Non-pigmented ciliary epithelial cell (primary cell): ENCODE results near the gene EMC6.
A peak's percentile ranks its signal among the peaks of the same experiment; 100 is the strongest.

Experiments
- DNase-seq: peaks from one replicate; pipeline ENCODE4 v3.0.0-alpha.2; 2010; ENCODE audit warnings: low read depth

The EMC6 gene

DNA sequence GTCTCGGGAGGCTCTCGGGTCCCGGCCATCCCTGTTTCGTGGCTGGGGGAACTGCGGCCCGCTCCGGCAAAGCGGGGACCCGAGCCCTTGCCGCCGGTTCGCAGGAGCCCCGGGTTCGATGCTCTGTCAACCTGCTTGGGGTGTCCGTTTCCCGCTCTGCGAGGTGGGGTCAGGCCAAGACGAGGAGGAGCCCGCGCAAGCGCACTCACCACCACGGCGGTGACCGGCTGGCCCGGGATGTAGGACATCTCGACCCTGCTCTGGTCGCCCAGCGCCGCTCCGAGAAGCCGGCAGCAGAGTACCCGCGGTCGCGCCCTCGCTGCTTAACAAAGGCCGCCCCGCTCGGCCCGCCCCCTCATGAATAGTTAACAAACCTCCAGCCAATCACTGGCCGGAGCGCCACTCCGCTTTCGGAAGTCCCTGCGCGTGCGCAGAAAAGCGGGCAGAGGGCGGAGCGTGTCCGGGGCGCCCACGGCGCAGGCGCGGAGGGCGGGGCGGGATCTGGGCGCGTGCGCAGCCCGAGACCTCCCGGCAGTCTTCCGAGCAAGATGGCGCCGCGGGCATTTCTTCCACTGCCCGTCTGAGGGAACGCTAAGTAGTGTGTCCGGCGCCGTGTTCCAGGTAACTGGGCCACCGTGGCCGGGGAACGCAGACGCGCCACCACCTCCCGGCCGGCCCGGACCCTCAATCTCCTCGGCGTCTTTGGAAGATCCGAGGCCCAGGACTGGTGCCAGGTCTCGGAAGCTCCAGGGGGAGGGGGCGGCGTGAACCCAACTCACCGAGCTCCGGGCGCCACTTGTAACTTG lies at the start of gene EMC6, which contains the start of gene TAX1BP3:
EMC6 (plus strand) TSS at position 534 of the 806 bp plus-strand sequence. CDS start 335 bp downstream, outside the sequence.
TAX1BP3 (minus strand) TSS at position 300 of the 806 bp plus-strand sequence; CDS start at position 248, 52 bp downstream.
- peak; percentile 78 for DNase-seq

DNA sequence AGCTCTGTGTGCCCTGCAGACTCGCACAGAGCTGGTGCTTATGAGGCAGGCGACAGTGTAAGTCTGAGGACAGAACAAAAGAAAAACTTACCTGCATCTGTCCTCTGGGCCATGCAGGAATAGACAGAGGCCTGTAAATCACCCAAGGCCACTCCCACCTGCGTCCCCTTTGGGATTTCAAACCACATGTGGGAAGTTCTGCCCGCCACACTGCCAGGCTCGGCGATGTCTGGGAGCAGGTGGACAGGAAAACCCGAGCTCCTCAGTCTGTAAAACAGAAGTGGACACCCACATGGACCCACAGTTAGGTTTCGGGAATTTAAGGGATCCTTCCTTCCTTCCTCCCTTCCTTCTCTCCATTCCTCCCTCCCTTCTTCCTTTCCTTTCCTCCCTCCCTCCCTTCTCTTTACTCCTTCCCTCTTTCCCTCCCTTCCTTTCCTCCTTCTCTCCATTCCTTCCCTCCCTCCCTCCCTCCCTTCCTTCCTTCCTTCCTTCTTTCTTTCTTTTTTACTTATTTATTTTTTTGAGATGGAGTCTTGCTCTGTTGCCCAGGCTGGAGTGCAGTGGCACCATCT lies 47.4 kb upstream of the EMC6 start:
- no peak for DNase-seq

DNA sequence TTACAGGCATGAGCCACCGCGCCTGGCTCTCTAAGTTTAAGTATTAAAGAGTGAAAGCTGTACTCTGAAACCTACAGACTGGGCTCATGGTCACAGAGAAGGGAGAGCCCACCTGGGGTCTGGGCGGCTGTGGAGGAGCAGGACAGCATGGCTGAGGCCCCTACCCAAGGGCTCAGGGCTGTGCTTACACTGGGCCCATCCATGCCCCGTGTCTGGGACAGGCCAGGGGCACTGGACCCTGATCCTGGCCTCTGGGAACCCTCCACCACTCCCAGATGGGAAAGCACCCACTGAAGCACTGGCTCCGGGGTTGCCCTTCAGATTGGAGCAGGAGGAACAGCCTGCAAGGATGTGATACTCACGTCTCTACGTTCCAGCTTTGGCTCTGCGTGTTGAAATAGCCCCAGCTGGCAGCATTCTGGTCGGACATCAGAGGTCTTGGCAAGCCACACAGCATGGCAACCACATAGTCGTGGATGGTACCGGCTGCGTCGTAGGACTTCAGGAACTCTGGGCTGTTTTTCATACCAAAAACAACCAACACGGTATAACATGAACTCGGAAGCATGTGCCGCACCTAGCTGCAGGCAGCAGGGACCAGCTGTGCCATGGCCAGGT lies 45.5 kb upstream of the EMC6 start:
- DNase-seq: no peak

DNA sequence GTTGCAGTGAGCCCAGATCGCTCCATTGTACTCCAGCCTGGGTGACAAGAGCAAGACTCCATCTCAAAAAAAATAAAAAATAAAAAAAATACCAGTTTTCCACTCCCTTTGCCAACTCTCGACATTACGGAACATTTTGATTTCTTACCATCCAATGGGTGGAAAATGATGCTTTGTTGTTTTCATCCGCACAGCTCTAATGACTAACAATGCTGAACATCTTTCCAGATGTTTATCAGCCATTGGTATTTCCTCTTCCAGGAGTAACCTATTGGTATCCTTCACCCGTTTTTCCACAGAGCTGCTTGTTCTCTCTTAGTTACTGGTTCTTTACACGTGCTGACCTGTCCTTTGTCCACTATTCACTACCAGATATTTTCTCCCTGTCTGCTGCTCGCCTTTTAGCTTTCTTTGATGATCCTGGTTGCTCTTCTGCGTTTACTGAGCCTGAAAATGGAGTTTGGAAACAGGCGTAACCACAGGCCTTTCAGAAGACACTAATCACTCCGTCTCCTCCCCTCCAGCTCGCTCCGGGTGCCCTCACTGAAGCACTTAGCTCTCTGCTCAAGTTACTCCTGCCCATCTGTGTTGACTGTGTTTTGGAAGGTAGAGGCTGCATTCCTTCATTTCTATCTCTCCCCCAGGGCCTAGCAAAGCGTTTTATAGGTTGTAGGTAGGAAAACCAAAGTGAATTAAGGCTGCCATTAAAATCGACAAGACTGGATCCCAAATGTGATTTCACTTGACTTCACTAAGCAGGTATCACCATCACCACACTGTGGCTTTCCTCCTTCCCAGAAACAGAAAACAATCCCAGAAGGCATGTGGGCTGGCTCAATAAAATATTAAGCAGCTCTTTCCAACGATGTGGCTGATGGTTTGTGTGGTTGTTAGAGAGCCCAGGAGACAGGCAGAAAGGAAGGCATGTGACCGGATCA lies 41.5 kb upstream of the EMC6 start:
- DNase-seq: no peak

DNA sequence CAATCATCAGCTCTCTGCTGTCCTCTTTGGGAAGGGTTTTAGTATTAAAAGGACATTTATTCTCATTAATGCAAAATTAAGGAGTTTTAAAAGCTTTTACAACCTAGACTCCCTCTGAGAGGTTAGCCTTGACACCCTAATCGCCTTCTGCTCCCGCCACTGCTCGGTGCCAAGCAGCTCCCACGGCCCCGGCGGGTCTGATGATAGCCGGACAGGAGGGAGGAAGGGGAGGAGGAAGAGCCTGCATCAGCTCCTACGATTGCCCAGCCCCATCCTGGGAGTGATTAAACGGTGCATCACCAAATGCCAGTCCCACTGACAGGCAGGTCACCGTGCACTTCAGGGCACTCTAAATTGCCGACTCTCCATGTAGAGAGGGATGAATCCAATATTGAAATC lies 40.8 kb upstream of the EMC6 start:
- DNase-seq: no peak

DNA sequence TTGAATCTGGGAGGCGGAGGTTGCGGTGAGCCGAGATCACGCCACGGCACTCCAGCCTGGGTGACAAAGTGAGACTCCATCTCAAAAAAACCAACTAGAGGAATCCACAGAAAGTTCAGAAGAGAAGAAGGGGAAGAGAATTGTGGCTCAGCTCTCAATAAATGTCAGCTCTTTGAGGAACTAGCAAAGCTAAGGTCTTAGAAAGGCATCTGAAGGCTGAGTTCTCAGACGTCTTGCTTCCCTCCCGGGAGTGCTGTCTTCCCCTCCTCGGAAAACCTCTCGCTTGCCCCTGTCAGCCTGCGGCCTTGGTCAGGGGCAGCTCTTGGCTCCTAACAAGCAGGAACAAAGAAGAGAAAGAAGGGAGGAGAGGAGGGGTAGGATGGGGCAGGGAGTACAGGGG lies 37.8 kb upstream of the EMC6 start:
- DNase-seq: no peak

DNA sequence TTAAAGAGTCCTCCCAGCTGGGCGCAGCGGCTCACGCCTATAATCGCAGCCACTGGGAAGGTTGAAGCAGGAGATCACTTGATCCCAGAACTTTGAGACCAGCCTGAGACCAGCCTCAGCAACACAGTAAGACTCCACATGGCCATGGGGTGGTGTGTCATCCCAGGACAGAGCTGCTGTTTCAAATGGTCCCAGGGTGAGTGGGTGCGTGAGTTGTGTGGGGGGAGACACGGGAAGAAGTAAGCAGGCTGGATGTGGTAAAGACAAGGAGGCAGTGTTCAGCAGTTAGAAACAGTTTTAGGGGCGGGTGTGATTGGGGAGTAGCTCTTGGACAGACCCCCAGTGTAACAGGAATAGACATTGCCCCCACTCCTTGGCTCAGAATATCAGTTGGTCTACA lies 36.3 kb upstream of the EMC6 start:
- DNase-seq: no peak

DNA sequence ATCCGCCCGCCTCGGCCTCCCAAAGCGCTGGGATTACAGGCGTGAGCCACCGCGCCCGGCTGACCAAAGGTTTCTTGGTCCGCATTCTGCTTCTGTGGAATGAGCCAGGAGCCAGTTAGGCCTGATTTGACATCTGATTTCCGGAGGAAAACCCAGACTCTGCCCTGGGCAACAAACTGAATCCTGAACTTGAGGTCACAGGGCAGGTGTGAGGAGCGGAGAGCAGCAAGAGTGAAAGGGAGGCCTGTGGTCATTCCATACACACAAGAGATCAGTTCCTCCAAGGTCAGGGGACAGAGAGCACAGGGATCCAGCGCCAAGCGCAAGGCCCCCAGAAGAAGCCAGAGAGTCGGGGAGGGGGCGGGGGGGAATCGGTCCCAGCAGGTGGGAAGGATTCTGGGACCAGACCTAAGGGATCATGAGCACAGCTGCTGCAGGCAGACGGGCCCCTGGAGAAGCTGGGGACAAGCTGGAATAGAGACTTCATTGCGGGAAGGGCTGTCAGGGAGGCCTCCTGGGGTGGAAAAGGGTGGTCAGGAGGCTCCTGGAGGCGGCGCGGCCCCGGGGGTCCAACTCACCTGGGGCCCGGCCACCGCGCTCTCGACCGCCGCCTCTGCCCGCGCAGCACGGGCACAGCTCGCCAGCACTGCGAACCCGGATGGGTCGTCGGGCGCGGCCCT lies 33.0 kb upstream of the EMC6 start:
- DNase-seq: no peak

DNA sequence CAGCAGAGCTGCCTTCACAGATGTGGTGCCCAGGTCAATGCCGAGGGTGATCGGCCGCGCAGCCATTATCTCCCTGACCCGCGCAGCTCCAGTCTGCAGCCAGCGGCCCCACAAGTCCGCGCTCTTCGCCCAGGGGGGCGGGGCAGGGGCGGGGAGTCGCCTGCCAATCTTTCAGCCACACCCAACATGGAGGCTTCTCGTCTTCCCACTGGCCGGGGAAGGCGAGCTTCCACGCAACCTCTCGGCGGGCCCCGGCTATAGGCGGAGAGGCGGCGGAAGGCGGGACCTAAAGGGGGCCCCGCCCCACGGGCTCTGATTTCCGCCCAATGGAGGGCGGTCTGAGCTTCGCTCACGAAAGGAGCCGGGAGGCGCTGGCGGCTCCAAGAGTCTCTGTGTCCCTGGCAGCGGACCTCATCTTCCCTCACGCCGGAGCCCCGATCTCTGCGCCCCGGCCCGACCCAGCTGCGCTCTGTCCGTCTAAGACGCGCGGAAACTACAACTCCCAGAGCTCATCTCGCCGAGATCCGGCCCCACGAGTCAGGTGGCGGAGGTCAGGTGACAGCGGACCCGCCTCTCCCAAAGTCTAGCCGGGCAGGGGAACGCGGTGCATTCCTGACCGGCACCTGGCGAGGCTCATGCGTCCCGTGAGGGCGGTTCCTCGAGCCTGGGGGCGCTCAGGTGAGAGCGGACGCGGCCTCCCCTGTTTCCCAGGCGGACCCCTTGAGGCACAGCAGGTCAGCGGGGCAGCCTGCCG lies 32.3 kb upstream of the EMC6 start, which contains the start of the genes CTNS and SHPK:
CTNS (plus strand) TSS at position 607 of the 754 bp plus-strand sequence. CDS start 3,447 bp downstream, outside the sequence.
SHPK (minus strand) TSS at position 97 of the 754 bp plus-strand sequence; CDS start at position 66, 31 bp downstream.
- DNase-seq: peak; percentile 74

DNA sequence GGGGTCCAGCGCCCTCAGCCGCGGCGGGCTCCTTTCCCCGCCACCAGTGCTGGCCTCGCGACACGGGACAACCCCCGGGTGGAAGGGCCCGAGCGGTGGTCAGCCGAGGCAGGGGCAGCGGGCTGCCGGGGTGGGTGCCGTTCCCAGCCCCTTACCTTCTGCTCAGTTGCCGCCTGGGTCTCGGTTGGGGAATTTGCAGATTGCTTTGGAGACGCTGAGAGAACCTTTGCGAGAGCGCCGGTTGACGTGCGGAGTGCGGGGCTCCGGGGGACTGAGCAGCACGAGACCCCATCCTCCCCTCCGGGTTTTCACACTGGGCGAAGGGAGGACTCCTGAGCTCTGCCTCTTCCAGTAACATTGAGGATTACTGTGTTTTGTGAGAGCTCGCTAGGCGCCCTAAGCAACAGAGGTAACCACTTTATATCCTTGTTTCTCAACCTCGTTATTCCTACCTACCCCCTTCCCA lies 31.7 kb upstream of the EMC6 start:
- no peak for DNase-seq

DNA sequence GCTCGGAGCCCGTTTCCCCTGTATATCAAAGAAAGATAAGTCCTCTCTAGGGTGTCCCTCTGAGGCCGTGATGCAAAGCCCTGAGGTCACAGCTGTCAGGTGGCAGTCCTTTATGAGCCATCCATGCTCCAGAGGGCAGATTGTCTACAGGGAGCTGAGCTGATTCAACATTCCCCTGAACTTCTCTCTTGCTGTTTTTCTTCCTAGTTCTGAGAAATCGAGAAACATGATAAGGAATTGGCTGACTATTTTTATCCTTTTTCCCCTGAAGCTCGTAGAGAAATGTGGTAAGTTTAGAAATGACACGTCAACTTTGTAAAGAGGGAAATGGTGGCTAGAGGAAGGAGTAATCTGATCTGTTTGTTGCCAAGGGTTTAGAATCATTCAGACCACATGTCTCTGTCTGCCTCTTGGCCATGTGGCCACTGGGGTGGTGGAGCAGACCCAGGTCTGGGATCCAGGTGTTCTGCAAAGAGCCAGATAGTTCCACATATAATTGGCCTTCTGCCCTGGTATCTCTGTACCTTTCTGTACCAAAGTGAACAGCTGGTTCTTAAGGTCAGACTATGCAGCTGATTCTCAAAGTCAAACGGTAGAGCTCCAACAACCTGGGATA lies 28.5 kb upstream of the EMC6 start:
- peak; percentile 47 for DNase-seq

DNA sequence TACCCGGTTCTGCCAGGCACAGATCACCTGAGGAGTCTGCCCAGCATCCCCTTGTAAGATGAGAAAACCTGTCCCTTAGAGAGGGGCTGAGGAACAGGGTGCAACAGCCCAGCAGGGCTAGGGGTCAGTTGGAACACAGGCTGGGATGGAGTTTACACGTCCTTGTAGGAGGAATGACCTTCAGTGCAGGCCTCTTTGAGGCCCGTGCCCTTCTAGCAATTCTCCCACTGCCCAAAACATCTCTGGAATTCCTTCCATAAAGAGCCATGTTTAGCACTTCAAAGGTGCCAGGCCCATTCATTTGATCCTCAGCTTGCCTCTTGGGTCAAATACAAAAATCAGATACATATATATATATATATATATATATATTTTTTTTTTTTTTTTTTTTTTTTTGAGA lies 27.6 kb upstream of the EMC6 start:
- no peak for DNase-seq

DNA sequence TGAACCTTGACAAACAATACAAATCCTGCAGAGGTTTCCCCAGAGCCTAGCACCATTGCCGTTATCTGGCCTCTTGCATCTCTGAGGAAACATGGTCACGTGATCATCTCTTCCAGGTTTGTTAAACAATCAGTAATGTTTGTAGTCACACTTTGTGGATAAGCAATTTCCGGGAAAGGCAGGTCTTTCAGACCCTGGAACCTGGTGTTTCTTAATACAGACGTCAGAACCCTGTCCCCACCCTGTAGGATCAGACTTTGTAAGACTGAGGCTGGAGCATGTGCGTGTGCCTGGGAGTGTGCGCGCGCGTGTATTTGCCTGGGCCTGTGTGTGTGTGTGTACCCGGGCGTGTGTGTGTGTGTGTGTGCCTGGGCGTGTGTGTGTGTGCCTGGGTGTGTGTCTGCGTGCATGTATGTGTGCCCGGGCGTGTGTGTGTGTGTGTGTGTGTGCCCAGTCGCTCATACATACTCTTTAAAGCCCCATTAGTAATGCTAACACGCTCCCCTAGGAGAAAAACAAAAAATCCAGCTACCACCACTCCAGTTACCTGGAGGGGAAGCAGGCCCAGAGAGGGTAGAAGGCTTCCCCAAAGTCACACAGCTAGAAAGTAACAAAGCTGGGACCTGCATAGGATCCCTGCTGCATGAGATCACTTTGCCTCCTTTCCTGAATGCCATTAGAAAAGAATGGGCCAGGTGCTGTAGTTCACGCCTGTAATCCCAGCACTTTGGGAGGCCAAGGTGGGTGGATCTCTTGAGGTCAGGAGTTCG lies 26.7 kb upstream of the EMC6 start:
- DNase-seq: no peak

DNA sequence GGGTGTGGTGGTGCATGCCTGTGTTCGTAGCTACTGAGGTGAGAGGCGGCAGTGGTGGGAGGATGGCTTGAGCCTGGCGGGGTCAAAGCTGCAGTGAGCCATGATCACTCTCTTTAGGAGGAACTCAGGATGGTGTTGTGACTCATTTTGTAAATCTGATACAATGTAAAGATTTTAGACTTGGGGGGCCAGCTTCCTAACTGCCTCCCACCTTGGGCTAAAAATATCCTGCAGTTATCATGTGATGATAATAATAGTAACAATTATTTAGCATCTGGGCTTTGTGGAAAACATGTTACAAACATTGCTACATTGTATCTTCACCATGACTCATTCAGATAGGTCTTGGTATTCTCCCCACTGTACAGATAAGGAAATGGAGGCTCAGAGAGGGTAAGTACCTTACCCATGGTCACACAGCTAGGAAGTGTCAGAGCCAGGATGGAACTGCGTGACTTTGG lies 24.7 kb upstream of the EMC6 start:
- DNase-seq: no peak

DNA sequence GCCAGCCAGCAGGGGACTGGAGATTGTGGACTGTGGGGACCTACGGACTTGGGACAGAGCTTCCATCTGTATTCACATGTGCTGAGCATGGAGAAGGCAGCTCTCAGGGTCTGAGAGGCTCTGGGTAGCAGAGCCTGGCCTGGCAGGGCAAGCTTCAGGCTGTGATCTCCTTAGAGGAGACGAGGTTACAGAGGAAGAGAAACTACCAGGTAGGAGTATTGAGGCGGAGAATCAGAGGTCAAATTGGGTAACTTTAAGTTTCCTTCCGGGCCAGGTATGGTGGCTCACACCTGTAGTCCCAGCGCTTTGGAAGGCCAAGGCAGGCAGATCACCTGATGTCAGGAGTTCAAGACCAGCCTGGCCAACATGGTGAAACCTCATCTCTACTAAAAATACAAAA lies 23.3 kb upstream of the EMC6 start:
- no peak for DNase-seq

DNA sequence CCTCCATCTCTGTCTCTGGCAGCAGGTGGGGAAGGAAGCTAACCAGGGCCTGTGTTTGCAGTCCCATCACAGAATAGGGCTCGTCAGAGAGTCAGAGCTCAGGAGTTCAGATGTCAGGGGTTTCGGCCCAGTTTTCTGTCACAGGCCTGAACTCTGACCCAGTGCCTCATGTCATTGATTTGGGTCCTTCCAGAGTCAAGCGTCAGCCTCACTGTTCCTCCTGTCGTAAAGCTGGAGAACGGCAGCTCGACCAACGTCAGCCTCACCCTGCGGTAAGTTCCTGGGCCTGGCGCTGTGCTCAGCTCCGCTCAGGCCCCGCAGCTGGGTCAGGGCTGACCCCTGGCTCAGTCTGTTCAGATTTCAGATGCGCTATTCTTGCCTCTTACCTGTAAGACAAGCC lies 21.4 kb upstream of the EMC6 start:
- no peak for DNase-seq

DNA sequence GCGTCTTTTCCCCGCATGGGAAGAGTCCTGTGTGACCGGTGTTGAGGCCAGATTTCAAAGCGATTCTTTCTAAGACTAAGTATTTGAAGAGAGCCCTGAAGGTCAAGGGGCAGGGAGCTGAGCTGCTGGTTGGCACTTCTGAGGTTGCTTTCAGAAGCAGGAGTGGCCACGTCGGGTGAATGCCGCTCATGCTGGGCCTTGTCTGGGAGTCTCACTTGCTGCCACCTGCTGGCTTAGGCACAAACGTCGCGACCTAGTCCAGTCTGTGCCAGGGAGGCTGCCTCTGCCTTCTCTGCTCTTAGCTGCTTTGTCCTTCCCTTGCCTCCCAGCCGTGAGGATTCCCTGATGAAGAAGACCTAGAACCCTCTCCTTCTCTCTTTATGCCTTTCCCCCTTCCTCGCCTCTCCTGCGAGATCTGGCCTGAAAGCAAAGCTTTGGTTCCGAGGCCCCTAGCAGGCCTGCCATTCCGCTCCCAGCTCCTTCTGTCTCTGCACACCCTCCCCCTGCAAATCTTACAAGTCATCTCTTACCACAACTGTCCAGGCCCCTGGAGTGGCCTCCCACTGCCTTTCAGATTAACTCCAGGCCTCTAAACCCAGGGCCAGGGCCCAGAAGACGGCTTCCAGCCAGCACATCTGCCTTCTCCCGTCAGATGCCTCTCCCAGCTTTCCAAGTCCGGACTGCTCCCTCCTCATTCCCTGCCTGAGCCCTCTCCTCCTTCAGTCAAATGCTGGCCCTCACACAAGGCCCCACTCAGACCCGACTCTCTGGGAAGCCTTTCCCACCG lies 20.6 kb upstream of the EMC6 start:
- DNase-seq: no peak

DNA sequence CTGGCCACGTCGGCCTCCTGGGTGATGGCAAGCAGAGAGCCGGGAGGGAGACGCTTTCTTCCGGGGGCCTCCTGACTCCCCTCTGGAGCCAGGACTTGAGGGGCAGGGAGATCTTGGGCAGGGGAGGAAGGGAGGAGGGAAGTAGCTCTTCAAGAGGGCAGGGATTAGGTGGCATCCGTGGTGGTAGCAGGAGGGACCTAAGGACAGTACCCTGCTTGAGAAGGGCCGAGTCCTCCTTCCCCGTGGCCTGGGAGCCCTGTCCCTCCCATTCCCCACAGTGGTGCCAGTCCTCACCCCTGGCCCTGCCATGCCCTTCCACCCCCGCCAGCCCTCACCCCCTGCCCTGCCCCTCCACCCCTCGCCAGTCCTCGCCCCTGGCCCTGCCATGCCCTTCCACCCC lies 12.8 kb upstream of the EMC6 start:
- DNase-seq: no peak
